Left ventricle myocardium inferior (tissue), 1 donor: Measurements from ENCODE around the gene GOLGA1. TPM values are rescaled to one million over a fixed set of nuclear protein-coding genes. Genes with fewer than 3 reads are reported as not detected.

Experiments used
- DNase-seq: peaks from one replicate; pipeline ENCODE4 v3.0.0-alpha.2; 2020
- H3K27ac ChIP-seq: fragments of 200-600 bp; replicated peaks from 2 replicates; pipeline ENCODE4 v1.8.0; 2021
- H3K27me3 ChIP-seq: fragments of 200-600 bp; 2 replicates; pipeline ENCODE4 v1.8.0; 2021; ENCODE audit warnings: low read depth
- H3K36me3 ChIP-seq: fragments of 200-600 bp; 2 replicates; pipeline ENCODE4 v1.8.0; 2021
- H3K4me1 ChIP-seq: fragments of 200-600 bp; 2 replicates; pipeline ENCODE4 v1.8.0; 2021
- H3K4me3 ChIP-seq: fragments of 200-600 bp; 2 replicates; pipeline ENCODE4 v1.8.0; 2021; ENCODE audit warnings: mild to moderate bottlenecking, moderate library complexity
- H3K9me3 ChIP-seq: fragments of 200-600 bp; replicated peaks from 2 replicates; pipeline ENCODE4 v1.8.0; 2021
- CTCF ChIP-seq: fragments of 200-600 bp; IDR thresholded peaks from 2 replicates; pipeline ENCODE4 v1.8.0; 2021; ENCODE audit warnings: antibody characterized with exemption, mild to moderate bottlenecking, borderline replicate concordance
- intact Hi-C: fragments of 100-400 bp; cut with micrococcal nuclease; formaldehyde crosslinking; loops from one replicate; pipeline ENCODE4 v1.11.0; 2022
- total RNA-seq: library from RNA; stranded (reverse); fragmentation: NEBNext Ultra II Directional; extraction: Animal tissue kit (Norgen Biotek cat#: 25700); gene quantifications from one replicate; pipeline ENCODE4 v1.2.1, GENCODE V29; 2021
- donor health status: DM: no; HTN: yes; CAD: no; lungs with severe emphysema.

Gene GOLGA1
- total RNA-seq, 1 donor from 2014 or later, result 17.9 TPM

- intact Hi-C loops, result no loop called here
- no peak for TF ChIP-seq CTCF
- no peaks in the 10 kb centered on the region for H3K4me1 ChIP-seq
- peaks cover 66% of the 10 kb centered on the region for H3K36me3 ChIP-seq
- H3K9me3 ChIP-seq, result no peaks in the 10 kb centered on the region
- no peak overlapping the region for H3K27ac ChIP-seq
- no peak overlapping the region for H3K4me3 ChIP-seq
- DNase-seq, result no peak
- H3K27me3 ChIP-seq, result no peaks in the 10 kb centered on the region
Measured at GRCh38 chr9:124897570-124898460, 43.1 kb downstream of the GOLGA1 start.

- peak; percentile 52 for TF ChIP-seq CTCF
- no peaks in the 10 kb centered on the region for H3K9me3 ChIP-seq
- intact Hi-C loops, result no loop called here
- H3K4me3 ChIP-seq, result no peak overlapping the region
- H3K4me1 ChIP-seq, result no peaks in the 10 kb centered on the region
- DNase-seq, result no peak
- H3K36me3 ChIP-seq, result peaks cover 83% of the 10 kb centered on the region
- H3K27me3 ChIP-seq, result no peaks in the 10 kb centered on the region
- no peak overlapping the region for H3K27ac ChIP-seq
Measured at GRCh38 chr9:124894741-124895170, 46.1 kb downstream of the GOLGA1 start.

GRCh38 chr9:124894035-124894740 lies 46.7 kb downstream of the GOLGA1 start:
- no peaks in the 10 kb centered on the region for H3K9me3 ChIP-seq
- no peaks in the 10 kb centered on the region for H3K27me3 ChIP-seq
- H3K4me3 ChIP-seq, result no peak overlapping the region
- TF ChIP-seq CTCF, result no peak
- no peak for DNase-seq
- H3K27ac ChIP-seq, result no peak overlapping the region
- no peaks in the 10 kb centered on the region for H3K4me1 ChIP-seq
- intact Hi-C loops, result no loop called here
- peaks cover 83% of the 10 kb centered on the region for H3K36me3 ChIP-seq

GRCh38 chr9:124890179-124890578 lies 50.7 kb downstream of the GOLGA1 start:
- intact Hi-C loops, result no loop called here
- Histone ChIP-seq H3K9me3 (no peaks in the 10 kb centered on the region), H3K4me3 (no peak overlapping the region), H3K27me3 (no peaks in the 10 kb centered on the region), H3K36me3 (peaks cover 93% of the 10 kb centered on the region), H3K27ac (no peak overlapping the region), H3K4me1 (no peaks in the 10 kb centered on the region)
- no peak for TF ChIP-seq CTCF
- DNase-seq, result no peak

GRCh38 chr9:124889006-124889405 lies 51.9 kb downstream of the GOLGA1 start:
- no peak for TF ChIP-seq CTCF
- H3K9me3 ChIP-seq, result no peaks in the 10 kb centered on the region
- intact Hi-C loops, result no loop called here
- H3K36me3 ChIP-seq, result peaks cover 100% of the 10 kb centered on the region
- H3K27me3 ChIP-seq, result no peaks in the 10 kb centered on the region
- H3K4me3 ChIP-seq, result no peak overlapping the region
- H3K27ac ChIP-seq, result no peak overlapping the region
- no peaks in the 10 kb centered on the region for H3K4me1 ChIP-seq
- DNase-seq, result no peak
